ENCODE measurements around the gene ASIC5. TPM values are rescaled to one million over a fixed set of nuclear protein-coding genes. Genes with fewer than 3 reads are reported as not detected.
A peak's percentile ranks its signal among the peaks of the same experiment; 100 is the strongest.

The ASIC5 gene
- polyA plus RNA-seq, 3 donors, result not detected

GRCh38 chr4:155787113-155787710 lies 78.9 kb downstream of the ASIC5 start:
- intact Hi-C loops (cut with micrococcal nuclease), result loop anchor here in 1 of 2 donors (2.0 to 10.0 kb wide), 2 partner anchors 344 to 412 kb away; partner anchors contain the start of gene MAP9
- no peak overlapping the region for H3K27ac Mint-ChIP-seq

GRCh38 chr4:155785828-155786227 lies 80.2 kb downstream of the ASIC5 start:
- Histone ChIP-seq H4K20me1 (ENCODE audit: insufficient read depth, low read length) (no peaks in the 10 kb centered on the region), H3K4me3 (replicated peaks in 1 of 3; ENCODE audit: low read depth in 2 of 3, low read length in 3 of 3) (no peak overlapping the region), H3K27ac (ENCODE audit: low read depth in 1 of 2, low read length in 2 of 2) (no peak overlapping the region), H3K36me3 (replicated peaks in 1 of 2; ENCODE audit: control insufficient read depth in 1 of 2, insufficient read depth in 2 of 2, low read length in 2 of 2) (no peaks in the 10 kb centered on the region), H2AFZ (ENCODE audit: insufficient read depth, low read depth, low read length, poor library complexity, severe bottlenecking) (no peak overlapping the region), H3K9ac (ENCODE audit: insufficient read depth, low read length, poor library complexity, severe bottlenecking) (no peak overlapping the region), H3K27me3 (ENCODE audit: control insufficient read depth in 2 of 2, insufficient read depth in 2 of 2, low read length in 2 of 2) (no peaks in the 10 kb centered on the region), H3K4me1 (ENCODE audit: control insufficient read depth in 1 of 2, insufficient read depth in 2 of 2, low read length in 2 of 2) (no peaks in the 10 kb centered on the region), H3K4me2 (replicated peaks; ENCODE audit: extremely low read depth, low read length, poor library complexity, severe bottlenecking) (no peak overlapping the region), H3K79me2 (ENCODE audit: insufficient read depth, low read length) (no peaks in the 10 kb centered on the region), H3K9me3 (replicated peaks in 1 of 2; ENCODE audit: control insufficient read depth in 1 of 2, insufficient read depth in 1 of 2, low read length in 2 of 2) (no peaks in the 10 kb centered on the region)
- DNase-seq, result no peak
- TF ChIP-seq CTCF (IDR thresholded peaks at IDR 0.05), result no peak
- Mint-ChIP-seq H3K9me3 (peaks cover 0 to 3% (median 0%) of the 10 kb centered on the region in 7 donors), H3K27ac (no peak overlapping the region), H3K27me3 (ENCODE audit: low read depth in 3 of 3) (no peaks in the 10 kb centered on the region), H3K4me3 (no peak overlapping the region), H3K4me1 (peaks cover 2% of the 10 kb centered on the region), H3K36me3 (no peaks in the 10 kb centered on the region)
- WGBS (ENCODE audit: insufficient coverage), result no CpG with 5 or more reads among the region's 1 CpG
- intact Hi-C loops (cut with micrococcal nuclease), result loop anchor here in 1 of 2 donors (2.0 to 10.0 kb wide), 2 partner anchors 343 to 411 kb away; partner anchors contain the start of gene MAP9

More at GRCh38 chr4:155787113-155787710, 78.9 kb downstream of the ASIC5 start:
- DNase-seq, result peak; percentile 31 to 72 (median 56)
- no peaks in the 10 kb centered on the region for H3K36me3 ChIP-seq (replicated peaks in 1 of 2; ENCODE audit: control insufficient read depth in 1 of 2, insufficient read depth in 2 of 2, low read length in 2 of 2)
- no peaks in the 10 kb centered on the region for H3K4me1 ChIP-seq (ENCODE audit: control insufficient read depth in 1 of 2, insufficient read depth in 2 of 2, low read length in 2 of 2)
- 0% methylated on average over 2 of the region's 5 CpGs for WGBS (ENCODE audit: insufficient coverage)
- H3K9me3 Mint-ChIP-seq, result no peaks in the 10 kb centered on the region
- no peaks in the 10 kb centered on the region for H4K20me1 ChIP-seq (ENCODE audit: insufficient read depth, low read length)
- H3K79me2 ChIP-seq (ENCODE audit: insufficient read depth, low read length), result no peaks in the 10 kb centered on the region
- peak overlapping the region; percentile 23 for H2AFZ ChIP-seq (ENCODE audit: insufficient read depth, low read depth, low read length, poor library complexity, severe bottlenecking)
- no peaks in the 10 kb centered on the region for H3K27me3 Mint-ChIP-seq (ENCODE audit: low read depth in 3 of 3)
- TF ChIP-seq CTCF (IDR thresholded peaks at IDR 0.05), result peak; percentile 88
- H3K4me3 Mint-ChIP-seq, result no peak overlapping the region
- H3K27me3 ChIP-seq (ENCODE audit: control insufficient read depth in 2 of 2, insufficient read depth in 2 of 2, low read length in 2 of 2), result no peaks in the 10 kb centered on the region
- no peak overlapping the region for H3K27ac ChIP-seq (ENCODE audit: low read depth in 1 of 2, low read length in 2 of 2)
- no peaks in the 10 kb centered on the region for H3K36me3 Mint-ChIP-seq
- H3K4me1 Mint-ChIP-seq, result peaks cover 2% of the 10 kb centered on the region
- H3K4me3 ChIP-seq (replicated peaks in 1 of 3; ENCODE audit: low read depth in 2 of 3, low read length in 3 of 3), result no peak overlapping the region
- H3K9ac ChIP-seq (ENCODE audit: insufficient read depth, low read length, poor library complexity, severe bottlenecking), result no peak overlapping the region
- no peak overlapping the region for H3K4me2 ChIP-seq (replicated peaks; ENCODE audit: extremely low read depth, low read length, poor library complexity, severe bottlenecking)
- H3K9me3 ChIP-seq (replicated peaks in 1 of 2; ENCODE audit: control insufficient read depth in 1 of 2, insufficient read depth in 1 of 2, low read length in 2 of 2), result no peaks in the 10 kb centered on the region
